ENCODE measurements around the gene CIAO3. TPM values are rescaled to one million over a fixed set of nuclear protein-coding genes. Genes with fewer than 3 reads are reported as not detected.

The CIAO3 gene
- total and polyA plus RNA-seq, 5 donors = 21.5 to 31.3 (median 23.9) TPM

GRCh38 chr16:684961-685696, 55.7 kb downstream of the CIAO3 start:
- intact Hi-C loops (cut with DNase I) = no loop called here
- no peak overlapping the region for H3K27ac ChIP-seq (ENCODE audit: low read length)
- 94% methylated on average over 61 of the region's 61 CpGs for WGBS
- ATAC-seq (no peak), DNase-seq (peak in 2 of 3 donors; percentile 78 to 80)
- H3K27me3 ChIP-seq (ENCODE audit: control insufficient read depth, insufficient read depth) = no peaks in the 10 kb centered on the region
- H3K4me1 ChIP-seq (ENCODE audit: control insufficient read depth, insufficient read depth, low read length) = peaks cover 12% of the 10 kb centered on the region
- no peak overlapping the region for H3K4me3 ChIP-seq (ENCODE audit: low read length)
- no peaks in the 10 kb centered on the region for H3K9me3 ChIP-seq (ENCODE audit: control insufficient read depth, low read length)

- peak; percentile 99 to 100 (median 99) for DNase-seq
- Histone ChIP-seq H3K27me3 (ENCODE audit: control insufficient read depth, insufficient read depth) (no peaks in the 10 kb centered on the region), H3K4me1 (ENCODE audit: control insufficient read depth, insufficient read depth, low read length) (peaks cover 8% of the 10 kb centered on the region), H3K27ac (ENCODE audit: low read length) (peak within 1 kb of the TSS; percentile 14), H3K9me3 (ENCODE audit: control insufficient read depth, low read length) (no peaks in the 10 kb centered on the region), H3K4me3 (ENCODE audit: low read length) (peak within 1 kb of the TSS; percentile 52)
- WGBS = 4% methylated on average over 91 of the region's 91 CpGs
- intact Hi-C loops (cut with DNase I) = no loop called here
- ATAC-seq = peak; percentile 75 to 76
Measured at GRCh38 chr16:684071-684794, 56.6 kb downstream of the CIAO3 start, which contains the start of gene JMJD8. TSS of gene JMJD8 (minus strand) at chr16:684334. CDS start at chr16:684319, 15 bp downstream.

GRCh38 chr16:683396-684070, 57.3 kb downstream of the CIAO3 start:
- WGBS = 15% methylated on average over 57 of the region's 57 CpGs
- Histone ChIP-seq H3K27ac (ENCODE audit: low read length) (no peak overlapping the region), H3K4me3 (ENCODE audit: low read length) (peak overlapping the region; percentile 52), H3K4me1 (ENCODE audit: control insufficient read depth, insufficient read depth, low read length) (peaks cover 7% of the 10 kb centered on the region), H3K27me3 (ENCODE audit: control insufficient read depth, insufficient read depth) (no peaks in the 10 kb centered on the region), H3K9me3 (ENCODE audit: control insufficient read depth, low read length) (no peaks in the 10 kb centered on the region)
- DNase-seq (peak in 1 of 3 donors; percentile 73), ATAC-seq (no peak)
- intact Hi-C loops (cut with DNase I) = no loop called here

GRCh38 chr16:682493-683395, 58.1 kb downstream of the CIAO3 start:
- peaks cover 7% of the 10 kb centered on the region for H3K4me1 ChIP-seq (ENCODE audit: control insufficient read depth, insufficient read depth, low read length)
- no peak overlapping the region for H3K27ac ChIP-seq (ENCODE audit: low read length)
- no peak for ATAC-seq
- 84% methylated on average over 36 of the region's 36 CpGs for WGBS
- peak in 1 of 3 donors; percentile 61 for DNase-seq
- intact Hi-C loops (cut with DNase I) = no loop called here
- no peaks in the 10 kb centered on the region for H3K27me3 ChIP-seq (ENCODE audit: control insufficient read depth, insufficient read depth)
- no peak overlapping the region for H3K4me3 ChIP-seq (ENCODE audit: low read length)
- H3K9me3 ChIP-seq (ENCODE audit: control insufficient read depth, low read length) = no peaks in the 10 kb centered on the region

GRCh38 chr16:681746-682427, 58.9 kb downstream of the CIAO3 start:
- 73% methylated on average over 28 of the region's 28 CpGs for WGBS
- no peaks in the 10 kb centered on the region for H3K9me3 ChIP-seq (ENCODE audit: control insufficient read depth, low read length)
- H3K4me1 ChIP-seq (ENCODE audit: control insufficient read depth, insufficient read depth, low read length) = peaks cover 7% of the 10 kb centered on the region
- no peak overlapping the region for H3K4me3 ChIP-seq (ENCODE audit: low read length)
- intact Hi-C loops (cut with DNase I) = no loop called here
- no peak overlapping the region for H3K27ac ChIP-seq (ENCODE audit: low read length)
- DNase-seq (peak in 2 of 3 donors; percentile 78 to 80), ATAC-seq (no peak)
- H3K27me3 ChIP-seq (ENCODE audit: control insufficient read depth, insufficient read depth) = no peaks in the 10 kb centered on the region

- ATAC-seq (no peak), DNase-seq (peak; percentile 67 to 84 (median 83))
- no peaks in the 10 kb centered on the region for H3K9me3 ChIP-seq (ENCODE audit: control insufficient read depth, low read length)
- H3K27me3 ChIP-seq (ENCODE audit: control insufficient read depth, insufficient read depth) = no peaks in the 10 kb centered on the region
- H3K4me3 ChIP-seq (ENCODE audit: low read length) = peak overlapping the region; percentile 77
- peaks cover 7% of the 10 kb centered on the region for H3K4me1 ChIP-seq (ENCODE audit: control insufficient read depth, insufficient read depth, low read length)
- H3K27ac ChIP-seq (ENCODE audit: low read length) = no peak overlapping the region
- intact Hi-C loops (cut with DNase I) = no loop called here
- 45% methylated on average over 44 of the region's 44 CpGs for WGBS
Measured at GRCh38 chr16:680967-681745, 59.6 kb downstream of the CIAO3 start.

GRCh38 chr16:680625-680945, 60.2 kb downstream of the CIAO3 start:
- Histone ChIP-seq H3K9me3 (ENCODE audit: control insufficient read depth, low read length) (no peaks in the 10 kb centered on the region), H3K4me3 (ENCODE audit: low read length) (peak overlapping the region; percentile 77), H3K27ac (ENCODE audit: low read length) (peak overlapping the region; percentile 96), H3K4me1 (ENCODE audit: control insufficient read depth, insufficient read depth, low read length) (peaks cover 7% of the 10 kb centered on the region), H3K27me3 (ENCODE audit: control insufficient read depth, insufficient read depth) (no peaks in the 10 kb centered on the region)
- intact Hi-C loops (cut with DNase I) = no loop called here
- whole genome bisulfite sequencing = under 1% methylated on average over 38 of the region's 38 CpGs
- DNase-seq = no peak
- no peak for ATAC-seq

GRCh38 chr16:679814-680624, 60.8 kb downstream of the CIAO3 start, which contains the start of gene STUB1:
TSS of gene STUB1 (plus strand) at chr16:680410. CDS start at chr16:680526, 116 bp downstream.
- ATAC-seq (peak; percentile 69 to 71), DNase-seq (peak; percentile 89 to 96 (median 95))
- H3K4me1 ChIP-seq (ENCODE audit: control insufficient read depth, insufficient read depth, low read length) = peaks cover 7% of the 10 kb centered on the region
- under 1% methylated on average over 91 of the region's 91 CpGs for WGBS
- H3K4me3 ChIP-seq (ENCODE audit: low read length) = peak within 1 kb of the TSS; percentile 77
- peak within 1 kb of the TSS; percentile 96 for H3K27ac ChIP-seq (ENCODE audit: low read length)
- H3K27me3 ChIP-seq (ENCODE audit: control insufficient read depth, insufficient read depth) = no peaks in the 10 kb centered on the region
- H3K9me3 ChIP-seq (ENCODE audit: control insufficient read depth, low read length) = no peaks in the 10 kb centered on the region
- intact Hi-C loops (cut with DNase I) = no loop called here
